ENCODE data around the gene SLC7A1. TPM values are rescaled to one million over a fixed set of nuclear protein-coding genes. Genes with fewer than 3 reads are reported as not detected.

SLC7A1 gene
- total and polyA plus RNA-seq, 2 of the 4 experiments (the other 2 are of a cell fraction) = 9.7 to 22.3 TPM

- no peak for DNase-seq
- peaks cover 20% of the 10 kb centered on the region for H3K27me3 ChIP-seq (ENCODE audit: control insufficient read depth, insufficient read depth, low read length)
- no TSS peak for BruUV-seq (replicated peaks)
- in situ Hi-C loops (cut with MboI; ENCODE audit: low sequenced_read_pairs) (no loop called here), dilution Hi-C loops (cut with HindIII; ENCODE audit: low sequenced_read_pairs, unreplicated experiment) (no loop called here), intact Hi-C loops (cut with micrococcal nuclease) (no loop called here)
- no CpG with 5 or more reads among the region's 8 CpGs for WGBS, 2 experiments (ENCODE audit: extremely low coverage in 2 of 2, insufficient read length in 1 of 2)
- H2AFZ ChIP-seq (replicated peaks; ENCODE audit: low read length, poor library complexity) = no peak overlapping the region
- no peaks in the 10 kb centered on the region for H3K36me3 ChIP-seq (ENCODE audit: control insufficient read depth, insufficient read depth, low read length)
- no peak overlapping the region for H3K9ac ChIP-seq (ENCODE audit: low read depth, low read length)
- H4K8ac ChIP-seq (ENCODE audit: low read depth in 2 of 2, low read length in 2 of 2) = no peak overlapping the region
- H2AK5ac ChIP-seq (ENCODE audit: low read depth, low read length) = no peak overlapping the region
- H3K23ac ChIP-seq (ENCODE audit: low read depth, low read length) = no peak overlapping the region
- POLR2A ChIA-PET (ENCODE audit: unreplicated experiment) = no interaction called here
- H2BK120ac ChIP-seq (ENCODE audit: low read depth, low read length) = no peak overlapping the region
- no peaks in the 10 kb centered on the region for H3K4me1 ChIP-seq (ENCODE audit: control insufficient read depth, insufficient read depth, low read length)
- H2AK9ac ChIP-seq (replicated peaks; ENCODE audit: low read depth, low read length, poor library complexity) = no peak overlapping the region
- no peaks in the 10 kb centered on the region for H3K9me3 ChIP-seq (ENCODE audit: control insufficient read depth, insufficient read depth, low read length)
- H3K14ac ChIP-seq (replicated peaks; ENCODE audit: low read depth, low read length) = no peak overlapping the region
- CTCF ChIA-PET = no interaction called here
- no peak overlapping the region for H4K5ac ChIP-seq (ENCODE audit: low read depth, low read length)
- H2BK5ac ChIP-seq (ENCODE audit: low read depth, low read length, poor library complexity, severe bottlenecking) = no peak overlapping the region
- no peak overlapping the region for H3K4me2 ChIP-seq (ENCODE audit: low read depth, low read length)
- no peak for TF ChIP-seq POLR2A (IDR thresholded peaks at IDR 0.05; ENCODE audit: low read depth, low read length)
- no peak for TF ChIP-seq CTCF (conservative IDR thresholded peaks at IDR 0.05; ENCODE audit: low read depth, low read length)
- no peak for TF ChIP-seq BHLHE40 (IDR thresholded peaks at IDR 0.05; ENCODE audit: low read depth, low read length)
- H3K18ac ChIP-seq (ENCODE audit: low read depth, low read length) = no peak overlapping the region
- no peaks in the 10 kb centered on the region; the same call in 1 of the 2 replicates for H3K9me1 ChIP-seq (ENCODE audit: insufficient read depth, low read length)
- H3K4ac ChIP-seq (ENCODE audit: low read depth, low read length) = no peak overlapping the region
- H2BK20ac ChIP-seq (ENCODE audit: low read depth, low read length) = no peak overlapping the region
- H3K27ac ChIP-seq (ENCODE audit: insufficient read depth, low read length) = no peak overlapping the region
- no peaks in the 10 kb centered on the region for H4K20me1 ChIP-seq (ENCODE audit: insufficient read depth, low read length)
- ATAC-seq (ENCODE audit: low read depth) = no peak
- H3K4me3 ChIP-seq (ENCODE audit: insufficient read depth, low read depth, low read length) = no peak overlapping the region
- no peak overlapping the region for H2BK15ac ChIP-seq (ENCODE audit: low read depth, low read length)
- no peaks in the 10 kb centered on the region for H3K79me1 ChIP-seq (ENCODE audit: low read depth in 1 of 2, low read length in 2 of 2)
- no peak overlapping the region for H3K56ac ChIP-seq (ENCODE audit: extremely low read depth, insufficient read depth, low read length)
- no peak overlapping the region for H4K91ac ChIP-seq (ENCODE audit: insufficient read depth, low read depth, low read length)
Measured at GRCh38 chr13:29605860-29606526, 10.5 kb upstream of the SLC7A1 start.
